Trophoblast cell (in vitro differentiated cells and primary cell): ENCODE results near the gene HOXD1.
A peak's percentile ranks its signal among the peaks of the same experiment; 100 is the strongest.

Source experiments
- DNase-seq, 2 donors: peaks; one replicate each; pipeline ENCODE4 v3.0.0-alpha.2; 2016
- H2AFZ ChIP-seq: 2 replicates; pipeline ENCODE4 v1.6.1; 2013; ENCODE audit warnings: low read length, moderate library complexity, mild to moderate bottlenecking; ENCODE audit not compliant: insufficient read depth, poor library complexity
- H2AK5ac ChIP-seq: 2 replicates; pipeline ENCODE4 v1.6.1; 2013; ENCODE audit warnings: mild to moderate bottlenecking, low read length
- H2BK120ac ChIP-seq: 2 replicates; pipeline ENCODE4 v1.6.1; 2013; ENCODE audit warnings: low read length, mild to moderate bottlenecking, moderate library complexity; ENCODE audit not compliant: insufficient read depth, poor library complexity
- H2BK12ac ChIP-seq: 2 replicates; pipeline ENCODE4 v1.6.1; 2013; ENCODE audit warnings: mild to moderate bottlenecking, low read length, moderate library complexity
- H2BK5ac ChIP-seq: 2 replicates; pipeline ENCODE4 v1.6.1; 2013; ENCODE audit warnings: low read length, low read depth, moderate library complexity, mild to moderate bottlenecking; ENCODE audit not compliant: poor library complexity
- H3K14ac ChIP-seq: 2 replicates; pipeline ENCODE4 v1.6.1; 2013; ENCODE audit warnings: mild to moderate bottlenecking, low read length
- H3K18ac ChIP-seq: 2 replicates; pipeline ENCODE4 v1.6.1; 2013; ENCODE audit warnings: mild to moderate bottlenecking, low read length
- H3K23ac ChIP-seq: 2 replicates; pipeline ENCODE4 v1.6.1; 2013; ENCODE audit warnings: low read length
- H3K27ac ChIP-seq: 2 replicates; pipeline ENCODE4 v1.5.1; 2013; ENCODE audit warnings: low read depth, mild to moderate bottlenecking, inconsistent platforms, low read length, moderate library complexity
- H3K27me3 ChIP-seq: 2 replicates; pipeline ENCODE4 v1.6.1; 2013; ENCODE audit warnings: inconsistent platforms, mild to moderate bottlenecking, low read length, moderate library complexity; ENCODE audit not compliant: insufficient read depth
- H3K36me3 ChIP-seq, 2 experiments: 1 replicate in 1 of 2; 2 replicates in 1 of 2; pipeline ENCODE4 v1.6.1; 2013; ENCODE audit warnings: low read length in 2 of 2, mild to moderate bottlenecking in 2 of 2, moderate library complexity in 1 of 2; ENCODE audit not compliant: insufficient read depth in 2 of 2, control insufficient read depth in 1 of 2
- H3K4ac ChIP-seq: 2 replicates; pipeline ENCODE4 v1.6.1; 2013; ENCODE audit warnings: low read depth, mild to moderate bottlenecking, low read length, moderate library complexity
- H3K4me1 ChIP-seq, 2 experiments: 1 replicate in 1 of 2; 2 replicates in 1 of 2; pipeline ENCODE4 v1.6.1; 2013; ENCODE audit warnings: low read length in 2 of 2, mild to moderate bottlenecking in 2 of 2, moderate library complexity in 1 of 2; ENCODE audit not compliant: insufficient read depth in 2 of 2, control insufficient read depth in 1 of 2
- H3K4me2 ChIP-seq: 2 replicates; pipeline ENCODE4 v1.6.1; 2013; ENCODE audit warnings: inconsistent platforms, mild to moderate bottlenecking, low read length, moderate library complexity
- H3K4me3 ChIP-seq: 2 replicates; pipeline ENCODE4 v1.5.1; 2013; ENCODE audit warnings: mild to moderate bottlenecking, low read depth, low read length, inconsistent platforms
- H3K79me1 ChIP-seq: one replicate; pipeline ENCODE4 v1.6.1; 2013; ENCODE audit warnings: low read length
- H3K79me2 ChIP-seq: 2 replicates; pipeline ENCODE4 v1.6.1; 2013; ENCODE audit warnings: low read length, mild to moderate bottlenecking; ENCODE audit not compliant: control insufficient read depth, insufficient read depth, poor library complexity
- H3K9ac ChIP-seq: 2 replicates; pipeline ENCODE4 v1.6.1; 2013; ENCODE audit warnings: mild to moderate bottlenecking, low read length
- H3K9me3 ChIP-seq: 2 replicates; pipeline ENCODE4 v1.6.1; 2013; ENCODE audit warnings: low read depth, mild to moderate bottlenecking, control low read depth, inconsistent platforms, low read length; ENCODE audit not compliant: insufficient read depth
- H4K12ac ChIP-seq: 2 replicates; pipeline ENCODE4 v1.6.1; 2013; ENCODE audit warnings: low read depth, mild to moderate bottlenecking, low read length, moderate library complexity
- H4K8ac ChIP-seq: 2 replicates; pipeline ENCODE4 v1.6.1; 2013; ENCODE audit warnings: low read depth, mild to moderate bottlenecking, low read length, moderate library complexity
- H4K91ac ChIP-seq: one replicate; pipeline ENCODE4 v1.6.1; 2013; ENCODE audit warnings: low read depth, mild to moderate bottlenecking, low read length, moderate library complexity
- WGBS: extraction: QIAGEN DNeasy Blood & Tissue Kit; methylation state at CpG from one replicate; pipeline ENCODE4 v1.1.7; 2013; ENCODE audit warnings: missing lambda C conversion rate; ENCODE audit not compliant: insufficient read length, insufficient coverage; ENCODE audit errors: extremely low coverage; 5-methylcytosine and 5-hydroxymethylcytosine counted together

The HOXD1 gene

GRCh38 chr2:176234940-176235339 is 46.5 kb downstream of the HOXD1 start:
- Histone ChIP-seq H2AFZ (no peak overlapping the region), H2AK5ac (no peak overlapping the region), H4K12ac (no peak overlapping the region), H3K36me3 (no peaks in the 10 kb centered on the region), H2BK5ac (no peak overlapping the region), H3K18ac (no peak overlapping the region), H3K79me1 (no peaks in the 10 kb centered on the region), H3K27ac (no peak overlapping the region), H3K9me3 (no peaks in the 10 kb centered on the region), H3K4me3 (no peak overlapping the region), H2BK120ac (no peak overlapping the region), H2BK12ac (no peak overlapping the region), H3K4me1 (no peaks in the 10 kb centered on the region), H3K4me2 (no peak overlapping the region), H3K79me2 (no peaks in the 10 kb centered on the region), H3K27me3 (no peaks in the 10 kb centered on the region), H3K14ac (no peak overlapping the region), H3K9ac (no peak overlapping the region), H4K8ac (no peak overlapping the region), H3K4ac (no peak overlapping the region), H4K91ac (no peak overlapping the region), H3K23ac (no peak overlapping the region)
- no peak for DNase-seq
- WGBS: no CpG with 5 or more reads among the region's 1 CpG

- Histone ChIP-seq H3K23ac (no peak overlapping the region), H3K4ac (no peak overlapping the region), H3K9me3 (no peaks in the 10 kb centered on the region), H3K18ac (no peak overlapping the region), H4K8ac (no peak overlapping the region), H3K27me3 (no peaks in the 10 kb centered on the region), H2BK120ac (no peak overlapping the region), H3K79me1 (no peaks in the 10 kb centered on the region), H2BK12ac (no peak overlapping the region), H3K79me2 (no peaks in the 10 kb centered on the region), H3K4me3 (no peak overlapping the region), H3K9ac (no peak overlapping the region), H3K4me1 (no peaks in the 10 kb centered on the region), H3K27ac (no peak overlapping the region), H3K4me2 (no peak overlapping the region), H2BK5ac (no peak overlapping the region), H3K14ac (no peak overlapping the region), H2AK5ac (no peak overlapping the region), H4K91ac (no peak overlapping the region), H3K36me3 (no peaks in the 10 kb centered on the region), H2AFZ (no peak overlapping the region), H4K12ac (no peak overlapping the region)
- no peak for DNase-seq
- no CpG with 5 or more reads among the region's 4 CpGs for WGBS
Observed at GRCh38 chr2:176237456-176237855, 49.0 kb downstream of the HOXD1 start.

GRCh38 chr2:176239031-176239430 is 50.6 kb downstream of the HOXD1 start:
- Histone ChIP-seq H3K18ac (no peak overlapping the region), H3K27me3 (no peaks in the 10 kb centered on the region), H2AK5ac (no peak overlapping the region), H3K79me2 (no peaks in the 10 kb centered on the region), H2BK5ac (no peak overlapping the region), H3K27ac (no peak overlapping the region), H3K14ac (no peak overlapping the region), H2AFZ (no peak overlapping the region), H3K4ac (no peak overlapping the region), H3K4me2 (no peak overlapping the region), H3K4me1 (no peaks in the 10 kb centered on the region), H3K36me3 (no peaks in the 10 kb centered on the region), H4K8ac (no peak overlapping the region), H4K91ac (no peak overlapping the region), H2BK120ac (no peak overlapping the region), H4K12ac (no peak overlapping the region), H3K23ac (no peak overlapping the region), H3K4me3 (peak overlapping the region; percentile 12), H3K79me1 (no peaks in the 10 kb centered on the region), H2BK12ac (no peak overlapping the region), H3K9ac (no peak overlapping the region), H3K9me3 (no peaks in the 10 kb centered on the region)
- no CpG with 5 or more reads among the region's 4 CpGs for WGBS
- no peak for DNase-seq

GRCh38 chr2:176240301-176240700 is 51.8 kb downstream of the HOXD1 start:
- no CpG with 5 or more reads among the region's 1 CpG for WGBS
- no peak overlapping the region for H3K9ac ChIP-seq
- H3K36me3 ChIP-seq: no peaks in the 10 kb centered on the region
- H3K27me3 ChIP-seq: no peaks in the 10 kb centered on the region
- no peak overlapping the region for H4K12ac ChIP-seq
- H3K23ac ChIP-seq: no peak overlapping the region
- H3K18ac ChIP-seq: no peak overlapping the region
- H2BK120ac ChIP-seq: no peak overlapping the region
- H3K4me3 ChIP-seq: no peak overlapping the region
- no peak overlapping the region for H3K4ac ChIP-seq
- no peak overlapping the region for H2AFZ ChIP-seq
- H4K8ac ChIP-seq: no peak overlapping the region
- DNase-seq: peak in 1 of 2 donors; percentile 32
- no peak overlapping the region for H4K91ac ChIP-seq
- H2BK5ac ChIP-seq: no peak overlapping the region
- H3K9me3 ChIP-seq: no peaks in the 10 kb centered on the region
- no peaks in the 10 kb centered on the region for H3K4me1 ChIP-seq
- H2BK12ac ChIP-seq: no peak overlapping the region
- no peak overlapping the region for H3K27ac ChIP-seq
- no peak overlapping the region for H2AK5ac ChIP-seq
- H3K4me2 ChIP-seq: no peak overlapping the region
- H3K79me2 ChIP-seq: no peaks in the 10 kb centered on the region
- H3K79me1 ChIP-seq: no peaks in the 10 kb centered on the region
- H3K14ac ChIP-seq: no peak overlapping the region
